ENCODE measurements around the gene NLGN3.
A peak's percentile ranks its signal among the peaks of the same experiment; 100 is the strongest.

NLGN3 gene

GRCh38 chrX:71158603-71159002, 14.0 kb downstream of the NLGN3 start:
- TF ChIP-seq, protein P1, sequence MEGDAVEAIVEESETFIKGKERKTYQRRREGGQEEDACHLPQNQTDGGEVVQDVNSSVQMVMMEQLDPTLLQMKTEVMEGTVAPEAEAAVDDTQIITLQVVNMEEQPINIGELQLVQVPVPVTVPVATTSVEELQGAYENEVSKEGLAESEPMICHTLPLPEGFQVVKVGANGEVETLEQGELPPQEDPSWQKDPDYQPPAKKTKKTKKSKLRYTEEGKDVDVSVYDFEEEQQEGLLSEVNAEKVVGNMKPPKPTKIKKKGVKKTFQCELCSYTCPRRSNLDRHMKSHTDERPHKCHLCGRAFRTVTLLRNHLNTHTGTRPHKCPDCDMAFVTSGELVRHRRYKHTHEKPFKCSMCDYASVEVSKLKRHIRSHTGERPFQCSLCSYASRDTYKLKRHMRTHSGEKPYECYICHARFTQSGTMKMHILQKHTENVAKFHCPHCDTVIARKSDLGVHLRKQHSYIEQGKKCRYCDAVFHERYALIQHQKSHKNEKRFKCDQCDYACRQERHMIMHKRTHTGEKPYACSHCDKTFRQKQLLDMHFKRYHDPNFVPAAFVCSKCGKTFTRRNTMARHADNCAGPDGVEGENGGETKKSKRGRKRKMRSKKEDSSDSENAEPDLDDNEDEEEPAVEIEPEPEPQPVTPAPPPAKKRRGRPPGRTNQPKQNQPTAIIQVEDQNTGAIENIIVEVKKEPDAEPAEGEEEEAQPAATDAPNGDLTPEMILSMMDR (IDR thresholded peaks at IDR 0.05; ENCODE audit: poor library complexity, severe bottlenecking) = no peak
- Histone ChIP-seq H3K9me3 (ENCODE audit: severe bottlenecking) (no peaks in the 10 kb centered on the region), H3K27me3 (ENCODE audit: insufficient read depth, poor library complexity, severe bottlenecking) (no peaks in the 10 kb centered on the region), H3K4me1 (ENCODE audit: insufficient read depth, poor library complexity, severe bottlenecking) (no peaks in the 10 kb centered on the region), H3K27ac (ENCODE audit: poor library complexity, severe bottlenecking) (no peak overlapping the region), H3K4me3 (ENCODE audit: severe bottlenecking) (no peak overlapping the region), H3K36me3 (ENCODE audit: low read depth) (no peaks in the 10 kb centered on the region)
- ATAC-seq (ENCODE audit: low read depth) = no peak
- no peak for DNase-seq (ENCODE audit: low spot score)

- Histone ChIP-seq H3K36me3 (ENCODE audit: low read depth) (no peaks in the 10 kb centered on the region), H3K27ac (ENCODE audit: poor library complexity, severe bottlenecking) (no peak overlapping the region), H3K4me1 (ENCODE audit: insufficient read depth, poor library complexity, severe bottlenecking) (no peaks in the 10 kb centered on the region), H3K4me3 (ENCODE audit: severe bottlenecking) (no peak overlapping the region), H3K9me3 (ENCODE audit: severe bottlenecking) (no peaks in the 10 kb centered on the region), H3K27me3 (ENCODE audit: insufficient read depth, poor library complexity, severe bottlenecking) (no peaks in the 10 kb centered on the region)
- DNase-seq (ENCODE audit: low spot score) = no peak
- ATAC-seq (ENCODE audit: low read depth) = no peak
- TF ChIP-seq, protein P1 (IDR thresholded peaks at IDR 0.05; ENCODE audit: poor library complexity, severe bottlenecking) = no peak
Measured at GRCh38 chrX:71159335-71159734, 14.7 kb downstream of the NLGN3 start.

GRCh38 chrX:71160475-71160874, 15.8 kb downstream of the NLGN3 start:
- no peaks in the 10 kb centered on the region for H3K27me3 ChIP-seq (ENCODE audit: insufficient read depth, poor library complexity, severe bottlenecking)
- H3K4me1 ChIP-seq (ENCODE audit: insufficient read depth, poor library complexity, severe bottlenecking) = no peaks in the 10 kb centered on the region
- no peaks in the 10 kb centered on the region for H3K9me3 ChIP-seq (ENCODE audit: severe bottlenecking)
- H3K27ac ChIP-seq (ENCODE audit: poor library complexity, severe bottlenecking) = no peak overlapping the region
- TF ChIP-seq, protein P1 (IDR thresholded peaks at IDR 0.05; ENCODE audit: poor library complexity, severe bottlenecking) = no peak
- H3K36me3 ChIP-seq (ENCODE audit: low read depth) = no peaks in the 10 kb centered on the region
- H3K4me3 ChIP-seq (ENCODE audit: severe bottlenecking) = no peak overlapping the region
- DNase-seq (ENCODE audit: low spot score) (no peak), ATAC-seq (ENCODE audit: low read depth) (peak; percentile 35; the same call in 1 of the 3 replicates)

GRCh38 chrX:71162981-71163380, 18.3 kb downstream of the NLGN3 start:
- TF ChIP-seq, protein P1 (IDR thresholded peaks at IDR 0.05; ENCODE audit: poor library complexity, severe bottlenecking) = no peak
- DNase-seq (ENCODE audit: low spot score) (no peak), ATAC-seq (ENCODE audit: low read depth) (no peak)
- no peaks in the 10 kb centered on the region for H3K27me3 ChIP-seq (ENCODE audit: insufficient read depth, poor library complexity, severe bottlenecking)
- H3K9me3 ChIP-seq (ENCODE audit: severe bottlenecking) = no peaks in the 10 kb centered on the region
- no peak overlapping the region for H3K27ac ChIP-seq (ENCODE audit: poor library complexity, severe bottlenecking)
- no peaks in the 10 kb centered on the region for H3K4me1 ChIP-seq (ENCODE audit: insufficient read depth, poor library complexity, severe bottlenecking)
- no peak overlapping the region for H3K4me3 ChIP-seq (ENCODE audit: severe bottlenecking)
- no peaks in the 10 kb centered on the region for H3K36me3 ChIP-seq (ENCODE audit: low read depth)

GRCh38 chrX:71164071-71164470, 19.4 kb downstream of the NLGN3 start:
- Histone ChIP-seq H3K27me3 (ENCODE audit: insufficient read depth, poor library complexity, severe bottlenecking) (no peaks in the 10 kb centered on the region), H3K36me3 (ENCODE audit: low read depth) (no peaks in the 10 kb centered on the region), H3K27ac (ENCODE audit: poor library complexity, severe bottlenecking) (no peak overlapping the region), H3K4me3 (ENCODE audit: severe bottlenecking) (no peak overlapping the region), H3K4me1 (ENCODE audit: insufficient read depth, poor library complexity, severe bottlenecking) (no peaks in the 10 kb centered on the region), H3K9me3 (ENCODE audit: severe bottlenecking) (no peaks in the 10 kb centered on the region)
- TF ChIP-seq, protein P1 (IDR thresholded peaks at IDR 0.05; ENCODE audit: poor library complexity, severe bottlenecking) = no peak
- ATAC-seq (ENCODE audit: low read depth) (no peak), DNase-seq (ENCODE audit: low spot score) (no peak)

All from RWPE2 (cell line).